AG09319 (cell line): Measurements from ENCODE around the gene MLLT6.

Source experiments
- DNase-seq: peaks from one replicate; pipeline ENCODE4 v3.0.0-alpha.2; 2010; ENCODE audit warnings: low read depth; ENCODE audit errors: extremely low read depth
- CTCF ChIP-seq: IDR thresholded peaks from 2 replicates; pipeline ENCODE4 v1.5.1; 2011; ENCODE audit warnings: low read depth, mild to moderate bottlenecking, inconsistent platforms, low read length, moderate library complexity

The MLLT6 gene

GRCh38 chr17:38697061-38697820 is 7.8 kb upstream of the MLLT6 start:
- TF ChIP-seq CTCF = no peak
- no peak for DNase-seq

DNA sequence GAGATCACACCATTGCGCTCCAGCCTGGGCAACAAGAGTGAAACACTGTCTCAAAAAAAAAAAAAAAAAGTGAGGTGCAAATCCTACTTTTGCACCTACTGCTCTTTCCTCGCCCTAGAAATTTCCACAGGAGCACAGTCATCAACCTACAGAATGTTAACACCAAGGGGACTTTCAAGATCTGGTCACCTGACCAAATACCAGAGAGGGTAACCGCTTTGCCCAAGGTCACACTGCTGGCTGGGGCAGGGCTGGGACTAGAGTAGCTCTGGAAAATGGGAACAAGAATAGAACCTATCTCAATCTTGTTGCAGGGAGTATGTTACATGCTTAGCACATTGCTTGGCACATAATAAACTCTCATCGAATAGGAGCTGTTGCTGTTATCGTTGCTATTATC is 6.3 kb upstream of the MLLT6 start:
- no peak for DNase-seq
- no peak for TF ChIP-seq CTCF

DNA sequence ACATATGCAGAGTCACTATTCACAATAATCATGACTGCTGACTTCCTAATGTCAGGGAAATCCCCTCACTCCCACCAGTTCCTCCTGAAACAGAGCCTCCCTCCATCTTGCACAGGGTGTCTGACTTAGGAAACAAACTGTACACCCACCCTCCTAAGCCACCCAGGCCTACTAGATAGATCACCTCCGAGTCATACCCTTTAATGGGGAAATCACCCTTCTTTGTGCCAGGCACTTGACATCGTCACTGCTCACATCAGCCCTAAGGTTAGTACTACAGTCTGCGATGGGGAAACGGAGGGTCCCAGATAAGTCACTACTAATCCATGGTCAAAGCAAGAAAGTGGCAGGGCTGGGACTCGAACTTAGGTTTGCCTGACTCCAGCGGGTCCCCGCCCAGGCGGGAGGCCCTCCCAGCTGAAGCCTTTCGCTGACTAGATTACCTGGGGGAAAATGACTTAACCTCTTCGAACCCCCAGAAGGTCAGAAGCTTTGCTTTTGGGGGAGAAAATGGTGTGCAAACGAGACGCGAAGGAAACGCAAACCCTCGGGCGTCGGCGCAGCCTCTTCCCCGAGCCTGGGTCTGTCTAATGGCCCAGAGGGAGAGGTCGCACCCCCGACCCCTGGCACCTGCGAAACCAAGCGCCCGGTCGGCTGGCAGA is 3.4 kb upstream of the MLLT6 start:
- no peak for DNase-seq
- no peak for TF ChIP-seq CTCF

DNA sequence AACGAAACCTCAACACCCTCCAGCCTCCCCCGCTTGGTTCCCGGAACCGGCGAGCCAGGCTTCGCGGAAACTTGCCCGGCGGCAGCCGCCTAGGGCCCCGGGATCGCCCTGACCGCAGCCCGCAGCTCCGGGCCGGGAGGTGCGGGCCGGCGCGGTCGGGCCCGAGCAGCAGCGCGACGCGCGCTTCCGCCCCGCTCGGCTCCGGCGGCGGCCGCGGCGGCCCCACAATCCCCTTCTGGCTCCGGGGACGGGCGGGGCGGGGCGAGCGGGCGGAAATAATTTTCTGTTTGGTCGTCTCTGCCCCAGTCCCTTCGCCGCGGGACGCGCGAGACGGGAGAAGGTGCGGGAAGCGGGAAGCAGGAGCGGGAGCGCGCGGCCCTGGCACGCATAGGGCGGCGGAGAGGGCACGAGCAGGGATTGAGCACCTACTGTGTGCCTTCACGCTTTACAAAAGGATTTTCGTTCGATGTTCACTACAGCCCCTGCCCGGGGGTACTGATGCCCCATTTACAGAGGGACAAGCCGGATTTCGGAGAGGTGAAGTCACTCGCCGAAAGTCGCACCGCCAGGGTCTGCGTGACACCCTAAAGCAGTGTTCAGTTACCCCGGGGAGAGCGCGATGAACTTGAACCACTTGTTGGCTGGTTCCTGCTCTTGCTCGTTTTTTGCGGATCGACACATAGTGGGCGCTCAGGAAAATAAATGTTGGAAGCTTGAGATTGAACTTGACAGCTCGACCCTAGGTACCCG is 2.7 kb upstream of the MLLT6 start:
- TF ChIP-seq CTCF = no peak
- DNase-seq = peak; percentile 55

DNA sequence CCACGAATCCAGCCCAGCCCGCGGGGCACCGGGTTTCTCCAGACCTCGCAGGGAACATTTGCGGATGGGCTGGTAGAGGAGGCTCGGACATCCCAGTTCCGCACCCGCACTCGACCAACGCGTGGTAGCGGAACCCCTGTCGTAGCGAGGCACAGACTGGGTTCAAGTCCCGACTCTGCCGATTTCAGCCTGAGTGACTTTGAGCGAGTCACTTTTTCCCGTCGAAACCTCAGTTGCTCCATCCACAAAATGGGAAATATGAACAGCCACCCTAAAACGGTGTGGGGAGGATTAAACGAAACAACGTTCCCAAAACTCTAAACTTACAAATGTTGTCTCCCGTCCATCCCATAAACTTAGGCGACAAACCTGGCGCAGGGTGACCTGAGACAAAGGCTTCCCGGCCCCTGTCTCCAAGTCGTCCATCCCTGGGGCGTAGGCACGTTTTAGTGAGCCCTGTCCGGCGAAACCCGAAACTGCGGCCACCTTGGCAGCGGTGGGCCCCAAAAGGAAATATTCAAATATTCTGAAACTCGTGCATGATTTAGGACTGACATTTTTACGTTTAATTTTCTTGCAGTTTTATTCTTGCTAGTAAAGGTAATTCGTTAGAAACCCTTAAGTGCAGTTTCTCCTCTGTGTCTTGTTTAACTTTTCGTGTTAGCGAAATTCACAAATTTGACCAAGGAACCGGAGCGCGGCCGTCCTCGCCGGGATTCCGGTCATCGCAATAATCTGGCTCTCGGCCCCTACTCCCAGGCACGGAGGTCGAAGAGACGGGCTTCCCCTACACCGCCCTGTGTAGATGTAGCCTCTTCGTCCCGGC is 1.9 kb upstream of the MLLT6 start:
- no peak for DNase-seq
- no peak for TF ChIP-seq CTCF

GRCh38 chr17:38703742-38704605 is 1.1 kb upstream of the MLLT6 start:
- no peak for TF ChIP-seq CTCF
- DNase-seq = no peak
